HG03064 (cell line): Measurements from ENCODE around the gene TENM4.

Source experiments
- ATAC-seq: cut with Tn5 transposase; IDR thresholded peaks from one replicate; pipeline ENCODE4 v1.9.1; 2021; ENCODE audit warnings: low read depth; ENCODE audit not compliant: unreplicated experiment

TENM4 gene

DNA sequence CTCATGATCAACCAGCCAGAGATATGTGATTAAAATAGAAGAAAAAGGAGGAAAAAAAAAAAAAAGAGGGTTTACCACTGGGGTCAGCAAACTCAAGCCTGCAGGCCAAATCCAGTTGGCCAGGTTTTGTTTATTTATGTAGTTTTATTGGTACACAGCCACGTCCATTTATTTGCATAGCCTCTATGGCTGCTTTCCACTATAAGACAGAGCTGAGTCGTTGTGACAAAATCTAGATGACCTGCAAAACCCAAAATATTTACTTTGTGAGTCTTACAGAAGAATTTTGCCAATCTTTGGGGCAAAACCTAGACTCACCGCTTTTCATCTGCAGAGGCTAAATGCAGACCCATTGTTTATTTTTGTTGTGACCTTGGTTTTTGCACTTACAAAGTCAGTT, 87.1 kb downstream of the TENM4 start:
- ATAC-seq, result no peak

DNA sequence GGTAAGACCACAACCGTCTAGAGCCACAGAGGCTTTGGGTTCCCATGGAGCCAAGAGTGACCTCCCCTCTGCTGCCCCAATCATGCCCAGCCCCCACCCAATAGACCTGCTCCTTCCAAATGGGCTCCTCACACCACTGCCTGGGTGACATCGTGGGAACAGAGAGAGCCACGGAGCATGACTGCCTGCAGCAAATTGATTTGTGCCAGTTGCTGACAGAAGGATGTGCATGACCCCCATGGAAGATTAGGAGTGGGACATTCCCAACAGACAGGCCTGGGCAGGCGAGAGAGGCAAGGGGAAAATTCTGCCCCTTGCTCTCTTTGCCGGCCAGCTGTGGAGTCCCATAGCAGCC, 88.5 kb downstream of the TENM4 start:
- no peak for ATAC-seq

DNA sequence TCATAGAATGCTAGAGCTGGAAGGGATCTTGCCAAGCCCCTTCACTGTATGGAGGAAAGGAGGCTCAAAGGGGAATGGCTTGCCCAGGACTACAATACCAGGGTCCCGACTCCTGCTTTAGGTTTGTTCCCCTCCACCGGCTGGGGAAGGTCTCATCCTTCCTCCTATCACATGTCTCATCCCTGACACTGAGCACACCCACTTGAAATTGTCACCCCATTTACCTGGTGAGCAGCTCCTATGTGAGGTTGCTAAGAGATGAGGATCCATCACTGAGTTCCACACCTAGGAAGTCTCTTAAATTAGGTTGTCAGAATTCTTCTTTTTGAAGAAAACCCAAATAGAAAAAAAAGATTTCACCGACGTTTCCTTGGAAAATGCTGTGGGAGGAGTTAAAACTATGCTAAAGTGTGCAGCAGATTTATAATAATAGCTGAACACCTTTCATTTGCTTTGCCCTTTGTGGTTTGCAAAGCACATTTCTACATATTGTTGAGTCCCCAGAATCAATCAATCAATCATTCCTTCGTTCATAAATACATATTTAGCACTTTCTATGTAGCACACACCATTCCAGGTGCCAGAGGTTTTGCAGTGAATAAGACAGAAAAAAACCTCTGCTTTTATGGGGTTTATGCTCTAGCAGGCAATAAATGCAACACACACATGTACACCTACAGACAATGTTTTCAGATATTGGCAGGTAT, 91.7 kb downstream of the TENM4 start:
- no peak for ATAC-seq

DNA sequence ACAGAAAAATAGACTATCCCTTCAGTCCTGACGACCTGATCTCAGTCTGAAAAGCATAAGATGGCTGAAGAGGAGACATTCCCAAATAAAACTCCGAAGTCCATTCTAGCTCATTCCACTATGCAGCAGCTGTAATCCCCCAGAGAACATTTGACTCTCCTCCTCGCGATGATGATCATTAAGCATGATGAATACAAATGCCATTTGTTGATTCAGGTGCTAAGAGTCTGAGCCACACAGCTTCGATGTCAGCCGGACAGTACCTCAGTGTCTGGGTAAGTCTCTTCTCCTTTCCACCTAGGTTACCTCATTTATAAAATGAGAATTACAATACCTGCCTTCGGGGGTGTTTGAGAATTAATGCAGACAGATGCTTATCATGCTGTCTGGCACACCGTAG, 94.8 kb downstream of the TENM4 start:
- no peak for ATAC-seq

DNA sequence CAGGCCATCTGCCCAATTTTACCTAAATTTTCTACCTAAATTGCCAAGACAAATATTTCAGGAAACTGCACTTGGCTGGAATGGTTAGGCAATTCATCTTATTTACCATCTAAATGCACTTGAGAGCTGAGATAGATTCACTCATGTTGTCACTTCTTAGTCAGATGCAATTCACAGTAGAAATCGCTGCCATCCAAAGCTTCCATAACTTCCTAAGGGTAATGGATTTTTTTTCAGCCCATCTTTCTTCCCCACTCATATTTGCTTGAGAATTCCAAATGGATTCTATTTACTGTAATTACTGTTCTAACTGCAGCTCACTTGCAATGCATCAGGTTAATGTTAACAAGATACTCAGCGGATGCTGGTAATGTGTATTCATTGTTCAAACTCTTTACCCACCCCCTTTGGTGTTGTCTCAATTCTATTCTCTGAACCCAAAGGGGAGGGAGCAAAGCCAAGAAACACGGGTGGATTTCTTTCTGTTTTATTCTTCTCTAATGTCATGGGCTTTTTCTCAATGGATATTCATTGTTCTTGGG, 96.0 kb downstream of the TENM4 start:
- no peak for ATAC-seq

DNA sequence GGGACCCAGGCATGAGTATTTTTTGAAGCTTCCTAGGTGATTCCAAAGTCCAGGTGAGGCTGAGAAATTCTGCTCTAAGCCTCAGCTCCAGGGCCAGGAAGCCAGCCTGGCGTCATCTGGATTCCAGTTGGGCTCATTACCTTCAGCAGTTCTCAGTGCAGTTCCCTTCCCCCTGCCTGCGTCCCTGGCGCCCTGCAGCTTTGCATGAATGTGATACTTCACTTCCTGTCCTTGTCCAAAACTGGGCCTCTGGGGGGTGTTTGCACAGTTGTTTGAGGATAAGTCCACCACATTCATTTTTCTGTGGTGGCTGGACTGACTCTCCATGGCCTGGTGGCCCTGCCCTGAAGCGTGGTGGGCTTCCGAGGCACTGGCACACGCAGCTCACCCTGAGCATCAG, 98.1 kb downstream of the TENM4 start:
- no peak for ATAC-seq

DNA sequence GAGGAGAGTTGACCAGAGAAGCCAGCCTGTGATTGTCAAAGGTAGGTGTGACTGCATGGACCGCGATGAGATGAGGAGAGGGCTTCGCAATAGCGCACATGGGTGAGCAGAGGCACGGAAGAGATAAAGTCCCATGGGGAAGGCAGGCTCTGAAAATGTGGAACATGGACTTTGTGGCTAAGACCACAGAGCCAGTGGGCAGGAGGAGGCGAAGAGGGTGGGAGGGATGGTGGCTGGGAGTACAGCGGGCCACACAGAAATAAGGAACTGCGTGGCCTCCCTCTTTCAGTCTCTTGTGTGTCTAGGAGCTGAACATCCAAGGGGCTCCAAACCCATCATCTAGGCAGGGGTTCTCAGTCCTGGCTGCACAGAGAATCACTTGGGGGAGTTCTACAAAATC, 98.6 kb downstream of the TENM4 start:
- ATAC-seq, result no peak

DNA sequence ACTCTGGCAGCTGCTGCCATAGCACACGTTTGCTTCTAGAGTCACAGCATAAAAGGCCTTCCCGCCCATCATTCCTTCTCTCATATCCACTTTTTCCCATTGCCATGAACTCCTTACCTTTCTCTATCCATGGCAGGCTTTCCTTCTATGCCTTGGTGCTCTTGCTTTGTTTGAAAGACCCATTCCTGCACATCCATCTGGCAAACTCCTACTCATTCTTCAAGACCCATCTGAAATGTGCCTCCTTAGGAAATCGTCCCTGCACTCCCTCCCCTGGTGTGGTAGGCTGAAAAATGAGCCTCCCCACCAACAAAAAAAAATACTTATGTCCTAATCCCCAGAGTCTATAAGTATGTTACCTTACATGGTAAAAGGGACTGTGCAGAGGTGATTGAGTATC, 100.3 kb downstream of the TENM4 start:
- ATAC-seq, result no peak

DNA sequence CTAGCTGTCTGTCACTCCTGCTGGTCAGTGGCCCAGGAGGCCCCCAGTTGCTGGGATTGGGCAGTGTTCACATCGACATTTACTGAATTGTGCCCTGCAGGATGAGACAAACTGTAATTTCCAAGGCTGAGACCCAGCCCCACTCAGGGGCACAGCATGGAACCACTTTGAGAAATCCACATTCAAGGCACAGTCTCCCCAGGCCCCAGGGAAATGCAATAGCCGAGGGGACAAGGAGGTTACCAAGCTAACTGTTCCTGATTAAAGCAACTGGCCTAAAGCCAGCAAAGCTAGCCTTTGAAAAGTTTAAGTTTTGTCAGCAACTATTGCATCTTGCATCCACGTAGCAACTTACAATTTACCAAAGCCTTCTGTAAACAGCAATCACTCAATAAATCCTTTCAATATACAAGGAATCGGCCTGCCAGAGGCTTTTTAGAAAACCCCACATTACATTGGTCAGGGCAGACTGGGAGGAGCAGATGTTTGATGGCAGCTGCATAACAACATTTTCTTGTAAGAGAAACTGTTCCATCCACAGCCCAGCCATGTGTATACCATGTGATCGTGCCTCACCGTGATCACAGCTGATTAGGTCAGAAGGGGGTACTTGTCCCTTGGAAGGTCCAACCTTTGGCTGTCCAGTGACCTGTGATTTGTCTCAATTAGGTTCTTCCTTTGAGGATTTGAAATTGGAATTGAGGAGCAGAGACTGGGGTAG, 103.9 kb downstream of the TENM4 start:
- no peak for ATAC-seq

DNA sequence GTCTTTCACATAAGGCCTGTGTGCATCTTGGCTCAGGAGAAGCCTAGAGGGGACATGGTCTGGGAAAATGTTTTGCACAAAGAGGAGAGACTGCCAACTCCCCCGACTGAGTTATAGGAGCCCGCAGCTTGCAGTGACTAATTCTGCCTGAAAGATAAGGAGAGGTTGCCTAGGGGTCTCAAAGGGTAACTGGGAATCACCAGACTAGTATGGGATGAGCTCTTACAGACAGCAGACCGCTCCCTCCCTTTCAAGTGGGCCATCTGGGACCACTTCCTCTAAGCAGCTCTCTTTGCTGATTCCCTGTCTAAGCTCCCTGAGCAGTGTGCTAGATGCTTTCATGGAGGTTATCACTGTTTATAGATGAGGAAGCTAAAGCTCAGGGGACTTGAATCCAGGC, 105.1 kb downstream of the TENM4 start:
- ATAC-seq, result no peak

DNA sequence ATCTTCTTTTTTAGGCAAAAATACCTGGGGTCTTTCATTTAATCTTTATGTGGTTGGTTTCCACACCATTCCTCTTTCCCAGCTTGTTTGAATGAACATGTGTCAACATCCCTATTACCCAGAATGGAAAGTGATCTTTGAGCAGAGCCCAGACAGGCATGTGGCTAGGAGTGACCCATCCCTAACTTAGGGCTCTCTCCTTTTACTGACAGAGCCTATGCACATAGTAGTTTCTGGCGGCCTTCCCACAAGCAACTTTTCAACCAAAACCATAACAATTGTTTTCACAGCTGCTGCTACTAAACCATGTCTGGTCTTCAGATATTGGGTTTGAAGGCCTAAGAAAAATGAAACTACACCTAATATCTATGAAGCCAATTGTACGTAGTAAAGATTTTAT, 107.5 kb downstream of the TENM4 start:
- no peak for ATAC-seq

DNA sequence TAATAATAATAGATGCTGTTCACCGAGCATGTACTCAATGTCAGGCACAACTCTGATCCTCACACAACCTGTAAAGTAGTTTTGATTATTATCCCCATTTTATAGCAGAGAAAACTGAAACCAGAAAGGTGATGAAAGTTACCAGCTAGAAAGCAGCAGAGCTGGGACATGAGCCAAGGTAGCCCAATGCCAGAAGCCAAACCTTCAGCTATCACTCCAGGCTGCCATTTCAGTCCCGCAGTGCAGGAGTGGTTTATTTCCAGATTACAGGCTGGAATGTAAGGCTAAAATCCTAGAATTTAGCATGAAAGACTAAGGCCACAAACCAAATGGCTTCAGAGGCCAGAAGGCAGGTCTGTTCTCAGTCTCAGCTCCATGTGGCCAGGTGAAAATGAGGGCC, 108.8 kb downstream of the TENM4 start:
- no peak for ATAC-seq

DNA sequence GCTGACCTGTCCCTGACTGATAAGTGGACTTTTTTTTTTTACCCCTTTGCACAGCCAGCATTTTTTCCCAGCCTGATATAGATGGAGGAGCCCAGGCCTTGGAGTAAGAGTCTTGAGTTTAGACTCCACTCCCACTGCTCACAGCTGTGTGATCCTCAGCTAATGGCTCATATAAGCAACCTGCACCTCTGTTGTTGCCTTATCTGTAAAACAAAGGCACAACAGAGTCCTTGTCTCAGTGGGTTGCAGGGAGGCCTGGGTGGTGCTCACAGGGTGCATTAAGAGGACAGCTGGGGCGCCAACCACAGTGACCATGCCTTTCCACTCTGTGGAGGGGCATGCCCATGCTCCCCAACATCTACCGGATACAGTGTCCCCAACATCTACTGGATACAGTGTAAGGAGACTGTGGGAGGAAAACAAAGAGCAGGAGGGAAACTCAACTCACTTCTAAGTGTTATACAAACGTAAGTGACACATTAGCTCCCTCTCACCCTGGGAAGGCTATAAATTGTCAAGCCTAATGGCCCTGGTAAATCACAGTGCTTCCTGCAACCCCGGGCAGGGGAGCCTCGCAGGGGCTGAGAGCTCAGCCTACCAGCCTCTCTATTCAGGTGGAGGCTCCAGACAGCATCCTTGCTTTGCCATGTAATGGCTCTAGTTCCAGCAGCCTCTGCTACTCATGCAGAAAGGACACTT, 109.5 kb downstream of the TENM4 start:
- ATAC-seq, result no peak

DNA sequence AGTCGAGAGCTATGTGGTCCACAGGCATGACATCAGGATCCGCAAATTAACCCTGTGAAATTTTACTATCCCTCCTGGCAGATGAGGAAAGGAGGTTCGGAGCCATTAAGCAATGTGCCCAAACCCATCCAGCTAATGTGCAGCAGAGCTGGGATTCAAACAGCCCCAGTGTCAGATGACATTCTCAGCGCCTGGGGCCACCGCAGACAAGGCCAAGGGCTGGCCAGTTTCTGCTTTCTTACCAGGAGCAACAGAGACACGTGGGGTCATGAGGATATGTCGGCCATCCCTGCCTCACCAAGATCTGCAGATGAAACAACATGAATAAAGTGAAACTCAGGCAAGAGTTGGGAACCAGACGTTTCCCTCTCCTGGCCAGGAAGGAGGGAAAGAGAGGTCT, 110.2 kb downstream of the TENM4 start:
- ATAC-seq, result no peak

DNA sequence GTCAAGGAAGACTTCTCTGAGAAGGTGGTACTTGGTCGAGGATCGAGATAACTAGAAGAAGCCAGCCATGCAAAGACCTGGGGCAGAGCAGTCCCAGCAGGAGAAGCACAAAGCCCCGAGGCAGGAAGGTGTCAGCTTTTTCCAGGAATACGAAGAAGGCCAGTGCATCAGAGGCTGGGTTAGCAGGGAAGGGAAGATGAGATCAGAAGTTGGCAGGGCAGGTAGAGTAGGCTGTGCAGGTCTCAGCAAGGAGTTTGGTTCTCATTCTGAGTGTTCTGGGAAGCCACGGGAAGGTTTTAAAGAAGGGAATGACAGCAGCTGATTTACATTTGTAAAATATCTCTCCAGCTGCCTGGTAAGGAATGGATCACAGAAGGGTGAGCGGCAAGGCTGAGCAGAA, 111.3 kb downstream of the TENM4 start:
- no peak for ATAC-seq

DNA sequence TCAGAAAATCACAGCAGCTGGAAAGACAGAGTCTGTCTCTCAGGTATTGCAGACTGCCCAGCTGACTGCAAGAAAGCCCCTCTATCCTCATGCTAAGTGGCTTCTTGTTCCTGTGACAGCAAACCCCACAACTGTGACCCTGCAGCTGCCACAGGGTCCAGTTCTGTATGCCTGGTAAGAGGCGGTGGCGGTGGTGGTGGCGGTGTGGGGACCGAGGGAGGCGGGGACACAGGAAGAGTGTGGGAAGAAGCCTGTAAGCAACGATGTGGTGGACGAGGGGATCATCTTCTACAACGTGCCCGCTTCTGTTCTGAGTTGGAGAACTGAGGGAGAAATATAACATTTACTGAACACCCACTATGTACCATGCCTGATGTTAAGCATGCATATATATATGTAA, 112.4 kb downstream of the TENM4 start:
- no peak for ATAC-seq

DNA sequence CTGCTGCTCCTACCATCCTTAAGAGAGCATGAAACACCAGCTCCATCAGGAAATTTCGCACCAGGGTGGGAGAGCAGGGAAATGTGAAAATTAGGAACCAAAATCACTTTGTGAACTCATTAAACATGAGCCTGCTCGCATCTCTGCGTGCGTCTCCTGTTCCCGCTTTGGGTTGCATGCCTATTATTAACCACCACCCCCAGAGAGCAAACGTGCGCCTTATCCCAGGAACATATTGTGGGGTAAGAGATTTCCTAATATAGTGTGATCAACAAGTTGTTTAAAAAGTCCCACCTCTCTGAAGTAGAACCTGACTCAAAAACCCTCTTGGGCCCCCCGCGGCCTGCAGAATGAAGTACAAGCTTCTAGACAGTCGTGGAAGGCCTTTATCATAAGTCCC, 115.0 kb downstream of the TENM4 start:
- ATAC-seq, result no peak

DNA sequence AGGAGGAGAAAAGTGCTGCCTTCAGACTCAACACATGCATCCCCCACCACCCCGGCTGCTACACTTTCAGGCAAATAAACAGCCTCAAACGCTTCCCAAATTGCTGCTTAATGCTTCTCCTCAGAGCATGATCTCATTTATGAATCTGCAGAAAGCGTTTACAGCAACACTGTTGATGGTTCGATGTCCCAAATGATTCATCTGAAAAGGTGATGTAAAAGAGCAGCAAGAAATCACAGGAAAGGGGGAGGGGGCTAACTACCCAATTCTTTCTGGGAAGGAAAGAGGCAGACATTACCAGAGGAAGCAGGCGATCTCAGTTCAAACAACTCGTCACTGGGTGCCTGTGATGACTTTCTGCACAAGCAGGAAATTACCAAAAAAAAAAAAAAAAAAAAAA, 119.6 kb downstream of the TENM4 start:
- no peak for ATAC-seq

DNA sequence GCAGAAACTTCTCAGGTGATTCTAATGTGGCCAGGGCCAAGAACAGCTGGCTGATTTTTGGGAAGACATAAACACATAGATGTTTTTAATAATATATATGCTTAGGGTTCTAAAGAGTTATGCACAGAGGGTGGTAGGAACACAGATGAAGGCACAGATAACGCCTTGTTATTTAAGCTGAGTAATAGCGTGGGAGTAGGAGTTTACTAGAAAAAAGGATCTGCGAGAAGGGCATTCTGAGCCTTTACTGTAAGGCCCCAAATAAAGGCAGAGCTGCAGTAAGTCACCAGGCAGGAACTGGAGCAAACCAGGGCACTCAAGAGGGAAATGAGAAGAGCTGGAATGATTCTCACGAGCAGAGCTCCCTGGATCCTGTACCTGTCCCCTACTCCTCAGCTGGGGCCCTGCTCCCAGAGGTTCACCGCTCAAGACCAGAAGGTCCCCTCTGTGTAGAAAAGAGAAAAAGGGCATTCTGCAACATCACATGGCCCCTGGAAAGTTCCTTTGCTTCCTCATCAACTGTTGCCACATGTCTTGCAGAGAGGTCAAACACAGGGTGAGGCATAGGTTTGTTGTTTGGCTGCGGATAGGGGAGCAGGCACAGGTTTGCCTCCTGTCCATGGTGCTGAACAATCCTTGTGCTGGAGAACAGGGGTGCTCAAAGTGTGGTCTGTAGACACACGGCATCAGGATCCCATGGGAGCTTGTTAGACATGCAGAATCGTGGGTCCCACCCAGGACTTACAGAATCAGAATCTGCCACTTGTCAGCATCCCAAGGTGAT, 125.7 kb downstream of the TENM4 start:
- no peak for ATAC-seq

DNA sequence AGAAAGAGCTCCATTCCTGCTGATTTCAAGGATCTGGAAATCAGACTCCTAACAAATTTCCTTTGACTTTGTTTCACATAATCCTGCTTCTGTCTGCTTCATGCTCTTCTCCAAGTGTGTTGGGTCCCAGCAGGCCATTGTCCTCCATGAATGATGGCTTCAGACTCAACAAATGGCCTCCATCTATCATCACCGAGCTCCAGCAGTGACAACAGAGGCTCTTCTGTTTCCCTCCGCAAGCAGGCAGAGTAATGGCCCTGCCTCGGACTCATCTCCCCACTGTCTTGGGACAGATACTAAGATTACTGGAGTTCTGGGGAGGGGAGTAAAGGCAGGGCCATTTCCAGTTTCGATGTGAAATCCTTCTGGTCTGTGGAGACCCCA, 127.3 kb downstream of the TENM4 start:
- no peak for ATAC-seq
